Measurements from ENCODE around the gene FER.
"Not testable (repeated sequence)": the region's sequence is repeated elsewhere in the genome, so short reads cannot be mapped to it uniquely, and the experiment has no call there.

The FER gene

GRCh38 chr5:109171437-109172073 lies 423.9 kb downstream of the FER start:
- H3K36me3 ChIP-seq (ENCODE audit: control insufficient read depth, insufficient read depth, low read length); H3K27me3 ChIP-seq (replicated peaks; ENCODE audit: control insufficient read depth, insufficient read depth, low read length, poor library complexity, severe bottlenecking); H3K27ac ChIP-seq (ENCODE audit: insufficient read depth, low read length, poor library complexity, severe bottlenecking); H3K9me3 ChIP-seq (ENCODE audit: control insufficient read depth, low read length); H3K4me1 ChIP-seq (ENCODE audit: control insufficient read depth, insufficient read depth, low read length, poor library complexity, severe bottlenecking); H3K4me3 ChIP-seq (ENCODE audit: insufficient read depth, low read depth, low read length, poor library complexity, severe bottlenecking); DNase-seq: not testable (repeated sequence)

- no peak for DNase-seq
- no peak overlapping the region for H3K27ac ChIP-seq (ENCODE audit: insufficient read depth, low read length, poor library complexity, severe bottlenecking)
- no peaks in the 10 kb centered on the region for H3K27me3 ChIP-seq (replicated peaks; ENCODE audit: control insufficient read depth, insufficient read depth, low read length, poor library complexity, severe bottlenecking)
- H3K4me3 ChIP-seq (ENCODE audit: insufficient read depth, low read depth, low read length, poor library complexity, severe bottlenecking), result no peak overlapping the region
- no peaks in the 10 kb centered on the region for H3K9me3 ChIP-seq (ENCODE audit: control insufficient read depth, low read length)
- H3K4me1 ChIP-seq (ENCODE audit: control insufficient read depth, insufficient read depth, low read length, poor library complexity, severe bottlenecking), result no peaks in the 10 kb centered on the region
- no peaks in the 10 kb centered on the region for H3K36me3 ChIP-seq (ENCODE audit: control insufficient read depth, insufficient read depth, low read length)
These were observed 425.5 kb downstream of the FER start for GRCh38 chr5:109173036-109173794.

- H3K4me1 ChIP-seq (ENCODE audit: control insufficient read depth, insufficient read depth, low read length, poor library complexity, severe bottlenecking), result no peaks in the 10 kb centered on the region
- H3K36me3 ChIP-seq (ENCODE audit: control insufficient read depth, insufficient read depth, low read length), result no peaks in the 10 kb centered on the region
- DNase-seq, result no peak
- no peak overlapping the region for H3K4me3 ChIP-seq (ENCODE audit: insufficient read depth, low read depth, low read length, poor library complexity, severe bottlenecking)
- no peak overlapping the region for H3K27ac ChIP-seq (ENCODE audit: insufficient read depth, low read length, poor library complexity, severe bottlenecking)
- H3K9me3 ChIP-seq (ENCODE audit: control insufficient read depth, low read length), result no peaks in the 10 kb centered on the region
- H3K27me3 ChIP-seq (replicated peaks; ENCODE audit: control insufficient read depth, insufficient read depth, low read length, poor library complexity, severe bottlenecking), result no peaks in the 10 kb centered on the region
These were observed 429.5 kb downstream of the FER start for GRCh38 chr5:109177227-109177626.

- Histone ChIP-seq H3K4me1 (ENCODE audit: control insufficient read depth, insufficient read depth, low read length, poor library complexity, severe bottlenecking) (no peaks in the 10 kb centered on the region), H3K36me3 (ENCODE audit: control insufficient read depth, insufficient read depth, low read length) (no peaks in the 10 kb centered on the region), H3K27ac (ENCODE audit: insufficient read depth, low read length, poor library complexity, severe bottlenecking) (no peak overlapping the region), H3K27me3 (replicated peaks; ENCODE audit: control insufficient read depth, insufficient read depth, low read length, poor library complexity, severe bottlenecking) (no peaks in the 10 kb centered on the region), H3K4me3 (ENCODE audit: insufficient read depth, low read depth, low read length, poor library complexity, severe bottlenecking) (no peak overlapping the region), H3K9me3 (ENCODE audit: control insufficient read depth, low read length) (no peaks in the 10 kb centered on the region)
- DNase-seq, result no peak
These were observed 430.1 kb downstream of the FER start for GRCh38 chr5:109177782-109178181.

- no peaks in the 10 kb centered on the region for H3K36me3 ChIP-seq (ENCODE audit: control insufficient read depth, insufficient read depth, low read length)
- H3K4me1 ChIP-seq (ENCODE audit: control insufficient read depth, insufficient read depth, low read length, poor library complexity, severe bottlenecking), result no peaks in the 10 kb centered on the region
- H3K27ac ChIP-seq (ENCODE audit: insufficient read depth, low read length, poor library complexity, severe bottlenecking), result no peak overlapping the region
- H3K9me3 ChIP-seq (ENCODE audit: control insufficient read depth, low read length), result no peaks in the 10 kb centered on the region
- no peak overlapping the region for H3K4me3 ChIP-seq (ENCODE audit: insufficient read depth, low read depth, low read length, poor library complexity, severe bottlenecking)
- H3K27me3 ChIP-seq (replicated peaks; ENCODE audit: control insufficient read depth, insufficient read depth, low read length, poor library complexity, severe bottlenecking), result no peaks in the 10 kb centered on the region
- DNase-seq, result no peak
These were observed 433.0 kb downstream of the FER start for GRCh38 chr5:109180668-109181067.

- Histone ChIP-seq H3K27me3 (replicated peaks; ENCODE audit: control insufficient read depth, insufficient read depth, low read length, poor library complexity, severe bottlenecking) (no peaks in the 10 kb centered on the region), H3K9me3 (ENCODE audit: control insufficient read depth, low read length) (no peaks in the 10 kb centered on the region), H3K27ac (ENCODE audit: insufficient read depth, low read length, poor library complexity, severe bottlenecking) (no peak overlapping the region), H3K4me3 (ENCODE audit: insufficient read depth, low read depth, low read length, poor library complexity, severe bottlenecking) (no peak overlapping the region), H3K4me1 (ENCODE audit: control insufficient read depth, insufficient read depth, low read length, poor library complexity, severe bottlenecking) (no peaks in the 10 kb centered on the region), H3K36me3 (ENCODE audit: control insufficient read depth, insufficient read depth, low read length) (no peaks in the 10 kb centered on the region)
- no peak for DNase-seq
These were observed 439.1 kb downstream of the FER start for GRCh38 chr5:109186759-109187158.

- Histone ChIP-seq H3K36me3 (ENCODE audit: control insufficient read depth, insufficient read depth, low read length) (no peaks in the 10 kb centered on the region), H3K27me3 (replicated peaks; ENCODE audit: control insufficient read depth, insufficient read depth, low read length, poor library complexity, severe bottlenecking) (no peaks in the 10 kb centered on the region), H3K27ac (ENCODE audit: insufficient read depth, low read length, poor library complexity, severe bottlenecking) (no peak overlapping the region), H3K4me3 (ENCODE audit: insufficient read depth, low read depth, low read length, poor library complexity, severe bottlenecking) (no peak overlapping the region), H3K9me3 (ENCODE audit: control insufficient read depth, low read length) (no peaks in the 10 kb centered on the region), H3K4me1 (ENCODE audit: control insufficient read depth, insufficient read depth, low read length, poor library complexity, severe bottlenecking) (no peaks in the 10 kb centered on the region)
- DNase-seq, result no peak
These were observed 443.5 kb downstream of the FER start for GRCh38 chr5:109191153-109191558.

GRCh38 chr5:109192027-109192426 lies 444.3 kb downstream of the FER start:
- Histone ChIP-seq H3K4me1 (ENCODE audit: control insufficient read depth, insufficient read depth, low read length, poor library complexity, severe bottlenecking) (no peaks in the 10 kb centered on the region), H3K27ac (ENCODE audit: insufficient read depth, low read length, poor library complexity, severe bottlenecking) (no peak overlapping the region), H3K36me3 (ENCODE audit: control insufficient read depth, insufficient read depth, low read length) (no peaks in the 10 kb centered on the region), H3K27me3 (replicated peaks; ENCODE audit: control insufficient read depth, insufficient read depth, low read length, poor library complexity, severe bottlenecking) (no peaks in the 10 kb centered on the region), H3K9me3 (ENCODE audit: control insufficient read depth, low read length) (no peaks in the 10 kb centered on the region), H3K4me3 (ENCODE audit: insufficient read depth, low read depth, low read length, poor library complexity, severe bottlenecking) (no peak overlapping the region)
- no peak for DNase-seq

- H3K9me3 ChIP-seq (ENCODE audit: control insufficient read depth, low read length), result no peaks in the 10 kb centered on the region
- H3K27ac ChIP-seq (ENCODE audit: insufficient read depth, low read length, poor library complexity, severe bottlenecking), result no peak overlapping the region
- no peaks in the 10 kb centered on the region for H3K27me3 ChIP-seq (replicated peaks; ENCODE audit: control insufficient read depth, insufficient read depth, low read length, poor library complexity, severe bottlenecking)
- no peak for DNase-seq
- no peaks in the 10 kb centered on the region for H3K36me3 ChIP-seq (ENCODE audit: control insufficient read depth, insufficient read depth, low read length)
- no peak overlapping the region for H3K4me3 ChIP-seq (ENCODE audit: insufficient read depth, low read depth, low read length, poor library complexity, severe bottlenecking)
- no peaks in the 10 kb centered on the region for H3K4me1 ChIP-seq (ENCODE audit: control insufficient read depth, insufficient read depth, low read length, poor library complexity, severe bottlenecking)
These were observed 445.0 kb downstream of the FER start for GRCh38 chr5:109192555-109193281.

- Histone ChIP-seq H3K9me3 (ENCODE audit: control insufficient read depth, low read length) (no peaks in the 10 kb centered on the region), H3K4me3 (ENCODE audit: insufficient read depth, low read depth, low read length, poor library complexity, severe bottlenecking) (no peak overlapping the region), H3K36me3 (ENCODE audit: control insufficient read depth, insufficient read depth, low read length) (no peaks in the 10 kb centered on the region), H3K4me1 (ENCODE audit: control insufficient read depth, insufficient read depth, low read length, poor library complexity, severe bottlenecking) (no peaks in the 10 kb centered on the region), H3K27ac (ENCODE audit: insufficient read depth, low read length, poor library complexity, severe bottlenecking) (no peak overlapping the region), H3K27me3 (replicated peaks; ENCODE audit: control insufficient read depth, insufficient read depth, low read length, poor library complexity, severe bottlenecking) (no peaks in the 10 kb centered on the region)
- no peak for DNase-seq
These were observed 448.0 kb downstream of the FER start for GRCh38 chr5:109195667-109196066.

Measured in effector memory CD4-positive, alpha-beta T cell (primary cell).